Keratinocyte (primary cell): ENCODE measurements around the gene CFHR5. TPM values are rescaled to one million over a fixed set of nuclear protein-coding genes. Genes with fewer than 3 reads are reported as not detected.

Experiments used
- DNase-seq: peaks from one replicate; pipeline ENCODE4 v3.0.0-alpha.2; 2011; ENCODE audit warnings: low read depth, missing footprints, low spot score
- FAIRE-seq: peaks from 2 replicates; lab custom pipeline; 2011; peaks lifted over from hg19 to GRCh38; lab: Jason Lieb, UNC
- H2AFZ ChIP-seq: 2 replicates; pipeline ENCODE4 v1.6.0; 2012; ENCODE audit warnings: low read length, control low read depth, inconsistent platforms; ENCODE audit not compliant: control insufficient read depth
- H3K27ac ChIP-seq: 2 replicates; pipeline ENCODE4 v1.5.1; 2011; ENCODE audit warnings: low read length; ENCODE audit not compliant: control insufficient read depth, insufficient read depth
- H3K27me3 ChIP-seq: 3 replicates; pipeline ENCODE4 v1.6.0; 2011; ENCODE audit warnings: low read length; ENCODE audit not compliant: control insufficient read depth, insufficient read depth; ENCODE audit errors: extremely low read depth
- H3K36me3 ChIP-seq, 2 experiments: 2 replicates in 1 of 2; 3 replicates in 1 of 2; pipeline ENCODE4 v1.5.1; 2011; ENCODE audit warnings: low read length in 2 of 2, mild to moderate bottlenecking in 1 of 2; ENCODE audit not compliant: control insufficient read depth in 2 of 2, insufficient read depth in 2 of 2; ENCODE audit errors: extremely low read depth in 1 of 2
- H3K4me1 ChIP-seq: 3 replicates; pipeline ENCODE4 v1.5.1; 2011; ENCODE audit warnings: low read length; ENCODE audit not compliant: control insufficient read depth, insufficient read depth; ENCODE audit errors: extremely low read depth
- H3K4me2 ChIP-seq: 3 replicates; pipeline ENCODE4 v1.6.0; 2011; ENCODE audit warnings: low read depth, low read length; ENCODE audit not compliant: control insufficient read depth, insufficient read depth; ENCODE audit errors: extremely low read depth
- H3K4me3 ChIP-seq, 3 experiments: fragments of 200-600 bp in 1 of 3; sonication (generic) in 1 of 3; 2 replicates in 2 of 3; 3 replicates in 1 of 3; pipeline ENCODE4 v1.5.1; 2011 to 2016; ENCODE audit warnings: low read length in 3 of 3, mild to moderate bottlenecking in 3 of 3, control low read depth in 2 of 3, inconsistent platforms in 1 of 3, low read depth in 1 of 3, mixed read lengths in 1 of 3, mixed run types in 1 of 3, moderate library complexity in 1 of 3; ENCODE audit not compliant: control insufficient read depth in 2 of 3, insufficient read depth in 2 of 3; ENCODE audit errors: extremely low read depth in 1 of 3
- H3K79me2 ChIP-seq: 2 replicates; pipeline ENCODE4 v1.6.0; 2012; ENCODE audit warnings: low read length; ENCODE audit not compliant: control insufficient read depth, insufficient read depth
- H3K9ac ChIP-seq: 3 replicates; pipeline ENCODE4 v1.6.0; 2011; ENCODE audit warnings: low read length; ENCODE audit not compliant: control insufficient read depth, insufficient read depth; ENCODE audit errors: extremely low read depth
- H3K9me1 ChIP-seq: 3 replicates; pipeline ENCODE4 v1.6.0; 2011; ENCODE audit warnings: low read length; ENCODE audit not compliant: control insufficient read depth, insufficient read depth; ENCODE audit errors: extremely low read depth
- H3K9me3 ChIP-seq: 2 replicates; pipeline ENCODE4 v1.5.1; 2012; ENCODE audit warnings: low read depth, low read length; ENCODE audit not compliant: control insufficient read depth
- H4K20me1 ChIP-seq: 3 replicates; pipeline ENCODE4 v1.6.0; 2011; ENCODE audit warnings: low read length; ENCODE audit not compliant: control insufficient read depth, insufficient read depth; ENCODE audit errors: extremely low read depth
- EZH2 ChIP-seq: IDR thresholded peaks from one replicate; pipeline ENCODE4 v1.6.1; 2012; ENCODE audit warnings: inconsistent platforms, mild to moderate bottlenecking, low read length, moderate library complexity
- dilution Hi-C: fragments of 300-500 bp; cut with MboI; formaldehyde crosslinking; loops from one replicate; pipeline ENCODE4 v1.7.0; 2020; ENCODE audit warnings: low sequenced_read_pairs; ENCODE audit not compliant: extremely low pct_ligation_motif_present
- polyA plus RNA-seq, 5 experiments: library from polyadenylated mRNA; depleted of rRNA in 3 of 5; stranded (reverse) in 3 of 5; stranded (forward) in 1 of 5; unstranded in 1 of 5; fragments of >200 nt; gene quantifications; 1 replicate in 1 of 5; 2 replicates in 3 of 5; 3 replicates in 1 of 5; pipeline versions ENCODE4 v1.2.1 to v1.2.3, GENCODE V29; 2011 to 2012; ENCODE audit warnings: missing spikeins in 2 of 5, low read depth in 1 of 5, low replicate concordance in 1 of 5
- TF ChIP-seq, protein P1 (sequence below), 3 experiments: IDR thresholded peaks in 1 of 3; conservative IDR thresholded peaks in 1 of 3; optimal IDR thresholded peaks in 1 of 3; 2 replicates in 2 of 3; 3 replicates in 1 of 3; pipeline versions ENCODE3 to v1.5.1; 2011; ENCODE audit warnings: low read length in 3 of 3, mild to moderate bottlenecking in 3 of 3, moderate library complexity in 2 of 3, control low read depth in 1 of 3, inconsistent platforms in 1 of 3; ENCODE audit not compliant: insufficient read depth in 2 of 3; ENCODE audit errors: extremely low read depth in 1 of 3

Gene CFHR5
- polyA plus RNA-seq, 1 donor (not counting 4 experiments of a cell fraction or from before 2014, with no cell fraction given) = not detected

DNA sequence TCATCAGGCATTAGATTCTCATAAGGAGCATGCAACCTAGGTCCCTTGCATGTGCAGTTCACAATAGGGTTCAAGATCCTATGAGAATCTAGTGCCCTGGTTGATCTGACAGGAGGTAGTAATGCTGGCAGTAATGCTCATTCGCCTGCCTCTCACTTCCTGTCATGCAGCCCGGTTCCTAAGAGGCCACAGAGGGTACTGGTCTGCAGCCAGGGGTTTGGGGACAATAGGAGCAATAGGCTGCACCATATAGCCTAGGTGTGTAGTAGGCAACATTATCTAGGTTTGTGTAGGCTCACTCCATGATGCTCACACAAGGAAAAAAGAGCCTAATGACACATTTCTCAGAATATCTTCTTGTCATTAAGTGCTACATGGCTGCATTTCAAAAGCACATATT is 25.8 kb downstream of the CFHR5 start:
- Histone ChIP-seq H3K9ac (no peak overlapping the region), H3K9me3 (no peaks in the 10 kb centered on the region), H3K4me2 (no peak overlapping the region), H3K9me1 (no peaks in the 10 kb centered on the region), H3K36me3 (no peaks in the 10 kb centered on the region), H3K4me1 (no peaks in the 10 kb centered on the region), H3K27ac (no peak overlapping the region), H3K4me3 (no peak overlapping the region), H3K79me2 (no peaks in the 10 kb centered on the region), H3K27me3 (no peaks in the 10 kb centered on the region), H2AFZ (no peak overlapping the region), H4K20me1 (no peaks in the 10 kb centered on the region)
- dilution Hi-C loops = no loop called here
- TF ChIP-seq, protein P1, sequence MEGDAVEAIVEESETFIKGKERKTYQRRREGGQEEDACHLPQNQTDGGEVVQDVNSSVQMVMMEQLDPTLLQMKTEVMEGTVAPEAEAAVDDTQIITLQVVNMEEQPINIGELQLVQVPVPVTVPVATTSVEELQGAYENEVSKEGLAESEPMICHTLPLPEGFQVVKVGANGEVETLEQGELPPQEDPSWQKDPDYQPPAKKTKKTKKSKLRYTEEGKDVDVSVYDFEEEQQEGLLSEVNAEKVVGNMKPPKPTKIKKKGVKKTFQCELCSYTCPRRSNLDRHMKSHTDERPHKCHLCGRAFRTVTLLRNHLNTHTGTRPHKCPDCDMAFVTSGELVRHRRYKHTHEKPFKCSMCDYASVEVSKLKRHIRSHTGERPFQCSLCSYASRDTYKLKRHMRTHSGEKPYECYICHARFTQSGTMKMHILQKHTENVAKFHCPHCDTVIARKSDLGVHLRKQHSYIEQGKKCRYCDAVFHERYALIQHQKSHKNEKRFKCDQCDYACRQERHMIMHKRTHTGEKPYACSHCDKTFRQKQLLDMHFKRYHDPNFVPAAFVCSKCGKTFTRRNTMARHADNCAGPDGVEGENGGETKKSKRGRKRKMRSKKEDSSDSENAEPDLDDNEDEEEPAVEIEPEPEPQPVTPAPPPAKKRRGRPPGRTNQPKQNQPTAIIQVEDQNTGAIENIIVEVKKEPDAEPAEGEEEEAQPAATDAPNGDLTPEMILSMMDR (optimal IDR thresholded peaks at IDR 0.05 in 1 of 3, IDR thresholded peaks at IDR 0.05 in 1 of 3, conservative IDR thresholded peaks at IDR 0.05 in 1 of 3; ENCODE audit: extremely low read depth in 1 of 3, insufficient read depth in 2 of 3, low read length in 3 of 3) = no peak
- TF ChIP-seq EZH2 = no peak
- DNase-seq (no peak), FAIRE-seq (no peak)

DNA sequence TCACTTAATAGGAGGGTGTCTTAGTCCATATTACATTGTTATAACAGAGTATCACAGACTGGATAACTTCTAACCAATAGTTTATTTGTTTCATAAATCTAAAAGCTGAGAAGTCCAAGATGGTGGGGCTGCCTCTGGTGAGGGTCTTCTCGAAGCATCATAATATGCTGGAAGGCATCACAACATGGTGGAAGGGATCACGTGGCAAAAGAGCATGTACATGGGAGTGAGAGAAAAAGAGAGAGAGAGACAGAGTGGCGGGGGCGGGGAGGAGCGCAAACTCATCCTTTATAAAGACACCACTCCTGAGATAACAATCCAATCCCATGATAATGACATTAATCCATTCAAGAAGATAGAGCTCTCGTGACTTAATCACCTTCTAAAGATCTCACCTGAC is 31.5 kb downstream of the CFHR5 start:
- H3K9me1 ChIP-seq = no peaks in the 10 kb centered on the region

More for the DNA sequence above, 31.5 kb downstream of the CFHR5 start:
- dilution Hi-C loops = no loop called here
- no peak overlapping the region for H3K4me2 ChIP-seq
- no peak overlapping the region for H3K9ac ChIP-seq
- DNase-seq (no peak), FAIRE-seq (no peak)
- H3K27me3 ChIP-seq = no peaks in the 10 kb centered on the region
- H3K79me2 ChIP-seq = no peaks in the 10 kb centered on the region
- H3K36me3 ChIP-seq = no peaks in the 10 kb centered on the region
- no peak overlapping the region for H2AFZ ChIP-seq
- no peaks in the 10 kb centered on the region for H4K20me1 ChIP-seq
- H3K4me1 ChIP-seq = no peaks in the 10 kb centered on the region
- H3K9me3 ChIP-seq = no peaks in the 10 kb centered on the region
- no peak overlapping the region for H3K4me3 ChIP-seq
- no peak for TF ChIP-seq EZH2
- TF ChIP-seq, protein P1 (optimal IDR thresholded peaks at IDR 0.05 in 1 of 3, IDR thresholded peaks at IDR 0.05 in 1 of 3, conservative IDR thresholded peaks at IDR 0.05 in 1 of 3; ENCODE audit: extremely low read depth in 1 of 3, insufficient read depth in 2 of 3, low read length in 3 of 3) = no peak
- no peak overlapping the region for H3K27ac ChIP-seq
